NAMALWA (cell line): ENCODE results near the gene DYNC1I1.

Experiments
- DNase-seq: peaks from one replicate; pipeline ENCODE4 v3.0.0-alpha.2; 2015; ENCODE audit warnings: low spot score

The DYNC1I1 gene

DNA sequence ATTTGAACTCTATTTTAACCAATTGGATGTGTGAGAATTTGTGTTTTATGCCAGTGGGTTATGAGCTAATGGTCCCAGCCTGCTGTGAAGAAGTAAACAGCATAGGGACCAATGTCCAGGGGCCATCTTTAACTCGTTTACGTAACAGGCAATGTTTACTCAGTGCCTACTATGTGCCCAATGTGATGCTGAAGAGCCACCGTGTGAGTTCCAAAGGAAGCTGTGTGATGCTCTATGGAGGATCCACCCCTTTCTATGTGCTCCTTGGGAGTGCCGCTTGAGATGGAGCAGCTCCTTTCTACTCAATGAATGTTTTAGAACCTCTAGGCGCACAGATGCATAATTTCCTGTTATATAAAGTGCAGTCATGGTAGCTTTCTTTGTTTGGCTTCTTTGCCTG lies 21.3 kb downstream of the DYNC1I1 start:
- no peak for DNase-seq

DNA sequence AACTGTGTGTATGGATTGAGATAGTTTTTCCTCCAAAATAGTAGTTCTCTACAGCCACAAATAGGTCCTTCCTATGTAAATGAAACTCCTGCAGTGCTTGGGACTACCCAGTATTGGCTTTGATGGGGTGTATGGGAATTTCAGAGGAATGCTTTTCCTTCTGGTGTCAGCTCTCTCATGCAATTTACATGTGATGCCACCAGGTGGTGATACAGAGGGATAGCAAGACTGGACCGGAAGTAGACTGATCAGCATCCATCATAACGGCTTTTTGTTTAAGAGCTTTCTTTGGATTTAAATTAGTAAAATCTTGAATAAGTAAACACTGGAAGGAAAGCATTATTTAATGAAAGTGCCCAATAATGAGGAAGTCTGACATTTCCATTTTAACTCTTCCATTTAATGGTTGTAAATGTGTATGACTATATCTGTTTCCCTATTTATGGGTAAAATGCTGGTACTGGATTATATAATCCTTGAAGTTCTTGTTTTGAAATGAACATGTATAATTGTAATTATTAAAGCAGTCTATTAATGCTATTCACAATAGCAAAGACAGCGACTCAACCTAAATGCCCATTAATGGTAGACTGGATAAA lies 22.7 kb downstream of the DYNC1I1 start:
- peak; percentile 70 for DNase-seq

DNA sequence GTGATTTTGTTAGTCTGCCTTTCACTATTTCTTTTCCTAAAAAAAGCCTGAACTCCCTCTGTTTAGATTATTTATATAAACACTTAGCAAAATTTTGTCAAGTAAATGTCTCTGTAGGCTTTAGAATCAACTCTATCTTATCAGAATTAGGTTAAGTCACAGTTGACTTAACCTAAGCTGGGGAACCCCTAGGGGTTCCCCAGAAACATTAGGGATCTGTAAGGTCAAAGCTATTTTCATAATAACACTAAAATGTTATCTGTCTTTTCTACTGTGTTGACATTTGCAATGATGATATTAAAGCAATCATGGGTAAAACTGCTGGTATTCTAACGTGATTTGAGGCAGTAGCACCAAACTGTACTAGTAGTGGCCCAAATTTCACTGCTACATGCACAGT lies 24.3 kb downstream of the DYNC1I1 start:
- DNase-seq, result no peak

DNA sequence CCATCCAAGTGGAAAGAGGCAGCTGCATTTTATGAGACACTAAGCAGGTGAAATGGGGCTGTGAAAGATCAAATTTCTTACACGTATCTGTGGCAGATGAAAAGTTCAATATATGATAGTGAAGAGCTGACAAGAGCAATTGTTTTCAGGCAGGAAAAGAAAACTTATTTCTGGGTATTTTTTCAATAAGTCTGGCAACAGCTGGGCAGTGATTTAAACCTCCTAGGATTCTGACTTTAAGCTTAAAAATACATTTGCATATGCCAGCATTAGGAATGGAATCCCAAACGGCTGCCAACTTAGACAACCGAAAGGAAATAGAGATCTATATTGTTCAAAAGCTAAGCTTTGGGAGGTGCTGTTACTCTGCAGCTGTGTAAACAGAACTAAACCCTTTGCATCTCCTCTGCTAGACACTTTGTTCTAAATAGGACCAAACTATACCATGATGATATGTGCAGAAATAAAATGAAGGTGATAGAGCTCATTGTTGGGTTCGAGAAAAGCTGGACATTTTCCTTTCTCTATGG lies 26.1 kb downstream of the DYNC1I1 start:
- no peak for DNase-seq

DNA sequence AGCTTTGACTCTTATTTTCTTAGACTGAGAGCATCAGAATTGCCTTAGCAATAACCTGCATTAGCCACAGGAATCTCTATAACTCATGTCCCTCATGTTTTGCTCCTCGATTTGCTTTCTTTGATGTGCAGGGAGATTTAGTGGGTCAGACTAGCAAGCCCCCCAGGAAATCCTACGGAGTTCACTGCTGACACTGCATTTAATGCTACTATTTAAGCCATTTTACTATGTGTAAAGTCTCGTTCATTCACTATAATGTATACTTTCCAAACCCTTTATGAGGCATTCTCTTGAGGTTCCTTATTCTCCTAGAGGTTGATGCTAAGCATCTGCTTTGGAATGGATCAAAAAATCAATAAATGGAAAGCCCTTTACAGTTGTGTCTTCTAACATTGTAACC lies 28.4 kb downstream of the DYNC1I1 start:
- no peak for DNase-seq

DNA sequence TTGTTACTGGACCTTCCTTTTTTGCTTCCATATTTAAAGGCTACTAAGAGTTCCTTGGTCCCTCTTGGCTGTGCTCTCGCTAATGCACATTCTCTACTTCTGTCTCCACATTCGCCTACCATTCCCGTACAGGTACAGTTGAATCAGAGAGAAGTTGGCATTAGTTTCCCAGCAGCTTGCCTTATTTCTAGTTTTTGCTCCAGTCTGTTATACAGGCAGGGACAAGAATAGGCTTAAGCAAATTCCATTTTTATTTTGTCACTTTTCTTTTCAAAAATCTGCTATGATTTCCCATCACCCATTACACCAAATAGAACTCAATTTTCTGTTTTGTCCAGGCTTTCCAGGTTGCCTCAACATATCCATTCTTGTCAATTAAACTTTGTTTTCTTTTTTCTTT lies 29.9 kb downstream of the DYNC1I1 start:
- DNase-seq, result no peak

DNA sequence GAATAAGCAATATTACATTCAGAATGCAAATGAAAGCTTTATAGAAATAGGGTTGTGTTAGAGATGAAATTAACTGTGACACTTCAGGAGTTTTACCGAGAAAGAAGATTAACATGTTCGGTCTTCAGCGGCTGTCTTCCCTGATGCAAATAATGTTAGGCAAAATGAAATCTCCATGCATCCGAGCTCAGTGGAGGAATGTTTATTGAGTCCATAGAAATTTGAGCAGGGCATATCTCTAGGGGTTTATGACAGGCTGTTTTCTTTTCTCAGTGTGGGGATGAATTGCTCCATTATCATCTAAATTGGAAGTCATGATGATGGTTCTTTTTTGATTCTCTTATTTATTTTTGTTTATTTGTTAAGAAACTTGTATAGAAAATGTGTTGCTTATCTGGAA lies 31.7 kb downstream of the DYNC1I1 start:
- DNase-seq, result no peak

DNA sequence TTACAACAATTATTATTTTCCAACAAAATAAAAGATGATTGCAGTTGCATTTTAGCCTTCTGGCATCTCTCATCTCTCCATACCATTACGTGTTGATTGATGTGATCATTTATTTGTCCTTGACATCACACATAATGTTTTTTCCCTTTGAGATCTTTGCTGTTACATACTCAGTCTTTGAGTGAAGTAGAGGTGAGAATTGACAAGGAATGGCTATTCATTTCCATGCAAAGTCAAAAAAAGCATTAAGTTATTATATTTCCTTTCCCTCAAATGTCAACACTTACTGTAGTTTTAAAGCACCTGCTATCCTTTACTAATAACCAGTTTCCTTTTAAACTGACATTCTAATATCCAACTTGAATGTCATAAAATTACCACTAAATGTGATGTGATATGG lies 33.6 kb downstream of the DYNC1I1 start:
- DNase-seq, result no peak

DNA sequence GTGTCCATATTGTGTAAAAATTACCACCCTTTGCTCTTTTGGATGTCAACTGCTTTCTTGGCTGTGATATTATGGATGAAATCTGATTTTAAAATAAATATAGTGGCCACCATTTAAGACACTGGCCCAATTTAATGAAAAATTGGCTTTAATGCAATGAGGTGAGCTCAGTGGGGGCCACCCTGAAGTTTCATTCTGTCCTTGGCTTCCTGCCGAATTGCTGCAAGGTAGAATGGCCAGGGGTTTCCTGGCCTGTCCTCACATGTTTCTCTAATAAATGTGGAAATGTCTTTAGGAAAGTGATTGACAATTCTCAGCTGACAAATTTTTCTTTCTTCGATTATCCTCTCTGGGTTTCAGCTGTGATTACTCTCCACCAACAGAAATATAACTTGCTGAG lies 36.0 kb downstream of the DYNC1I1 start:
- DNase-seq, result no peak

DNA sequence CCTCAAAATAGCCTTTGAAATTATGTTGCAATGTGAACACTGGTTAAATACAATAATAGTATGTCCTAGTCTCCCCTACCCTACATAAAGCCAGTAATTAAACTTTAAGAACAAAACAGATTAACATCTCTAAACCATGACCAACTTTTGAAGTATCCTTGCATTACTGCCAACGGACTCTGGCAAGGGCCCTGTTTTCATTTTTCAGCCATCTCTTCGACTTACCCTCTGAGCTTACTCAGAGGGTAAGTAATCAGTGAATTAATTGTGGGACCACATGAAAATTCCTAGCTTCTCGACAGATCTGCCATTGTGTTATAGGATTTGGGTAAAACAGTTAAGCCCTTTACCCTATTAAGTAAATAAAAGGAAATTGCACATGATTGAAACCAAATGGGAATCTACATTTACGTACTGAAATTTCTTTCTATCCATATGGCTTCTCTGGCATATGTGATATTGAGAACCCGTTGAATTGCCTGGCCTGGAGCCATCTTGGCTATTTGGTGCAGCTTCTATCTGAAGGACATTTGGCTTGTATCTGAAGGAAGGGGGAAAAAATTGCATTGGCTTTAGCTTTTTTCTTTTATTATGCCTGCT lies 39.6 kb downstream of the DYNC1I1 start:
- DNase-seq, result no peak

DNA sequence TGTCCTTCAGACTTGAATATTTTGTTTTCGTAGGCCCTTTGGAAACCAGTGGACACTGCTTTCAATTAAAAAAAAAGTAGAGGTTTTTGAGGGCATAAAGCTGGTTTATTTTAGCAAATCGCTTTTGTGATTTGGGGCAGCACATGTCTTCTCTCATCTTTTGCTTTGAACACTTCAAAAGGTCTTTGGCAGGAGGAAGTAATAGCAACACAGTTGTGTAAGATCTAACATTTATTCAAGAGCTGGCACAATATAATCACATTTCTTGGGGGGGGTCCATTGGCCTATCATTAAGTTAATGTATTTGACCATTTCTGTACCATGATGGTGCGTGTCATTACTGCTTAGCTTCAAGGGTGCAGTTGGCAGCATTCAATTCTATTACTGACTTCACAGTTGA lies 42.4 kb downstream of the DYNC1I1 start:
- DNase-seq, result no peak

DNA sequence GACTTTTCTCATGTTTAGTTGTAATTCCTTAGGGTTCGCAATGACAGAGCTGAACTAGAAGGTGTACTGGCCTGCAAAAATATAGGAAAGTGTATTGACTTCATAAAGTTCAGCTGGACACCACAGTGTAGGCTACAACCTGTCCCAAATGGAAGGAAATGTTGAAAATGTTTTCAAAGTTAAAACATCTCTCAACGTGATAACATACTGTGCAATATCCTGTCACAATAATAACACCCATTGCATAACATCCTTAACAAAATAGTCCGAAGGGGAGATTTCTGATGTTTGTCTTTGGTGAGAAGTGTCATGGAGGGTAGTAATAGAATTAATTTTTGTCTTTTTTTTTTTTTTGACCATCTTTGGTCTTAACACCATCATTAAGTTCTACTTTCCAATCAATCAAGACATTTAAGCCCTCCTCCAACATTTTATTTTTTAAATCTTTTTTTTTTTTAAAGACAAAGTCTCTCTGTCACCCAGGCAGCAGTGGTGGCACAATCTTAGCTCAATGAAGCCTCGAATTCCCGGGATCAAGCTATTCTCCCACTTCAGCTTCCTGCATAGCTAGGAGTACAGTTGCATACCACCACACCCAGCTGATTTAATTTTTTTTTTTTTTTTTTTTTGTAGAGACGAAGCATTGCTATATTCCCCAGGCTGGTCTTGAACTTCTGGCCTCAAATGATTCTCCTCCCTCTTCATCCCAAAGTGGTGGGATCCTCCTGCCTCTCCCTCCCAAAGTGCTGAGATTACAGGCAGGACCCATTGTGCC lies 45.7 kb downstream of the DYNC1I1 start:
- no peak for DNase-seq

DNA sequence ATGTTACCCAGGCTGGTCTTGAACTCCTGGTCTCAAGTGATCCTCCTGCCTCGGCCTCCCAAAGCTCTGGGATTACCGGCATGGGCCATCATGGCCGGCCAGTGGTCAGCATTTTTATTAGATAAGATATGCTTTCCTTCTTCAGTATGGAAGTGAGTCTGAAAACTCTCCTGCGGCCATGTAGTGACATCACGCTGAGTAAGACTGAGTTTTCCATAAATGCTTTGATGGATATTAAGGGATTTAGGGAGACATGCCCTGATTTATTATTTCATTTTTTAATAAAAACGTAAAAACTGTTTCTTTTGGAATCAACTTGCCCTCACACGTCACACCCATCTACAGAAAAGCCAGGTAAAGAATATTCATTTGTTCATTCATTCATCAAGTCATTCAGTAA lies 48.4 kb downstream of the DYNC1I1 start:
- no peak for DNase-seq

DNA sequence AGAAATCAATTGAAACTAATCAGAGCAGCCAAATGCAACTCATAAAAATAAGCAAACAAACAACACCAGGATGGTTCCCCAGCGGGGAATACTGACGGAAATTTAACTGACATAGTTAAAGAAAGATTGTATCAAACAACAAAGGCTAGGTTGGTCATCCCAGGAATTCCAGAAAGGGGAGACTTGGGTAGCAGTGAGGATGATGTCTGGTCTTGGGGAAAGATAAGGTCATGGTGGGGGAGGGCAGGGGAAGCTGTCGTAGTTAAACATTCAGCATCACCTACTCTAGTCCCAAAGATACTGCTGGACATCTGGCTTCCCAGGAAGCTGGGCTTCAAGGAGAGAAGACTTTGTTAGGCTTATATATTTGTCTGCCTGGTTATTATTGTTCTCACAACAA lies 50.4 kb downstream of the DYNC1I1 start:
- DNase-seq, result no peak

DNA sequence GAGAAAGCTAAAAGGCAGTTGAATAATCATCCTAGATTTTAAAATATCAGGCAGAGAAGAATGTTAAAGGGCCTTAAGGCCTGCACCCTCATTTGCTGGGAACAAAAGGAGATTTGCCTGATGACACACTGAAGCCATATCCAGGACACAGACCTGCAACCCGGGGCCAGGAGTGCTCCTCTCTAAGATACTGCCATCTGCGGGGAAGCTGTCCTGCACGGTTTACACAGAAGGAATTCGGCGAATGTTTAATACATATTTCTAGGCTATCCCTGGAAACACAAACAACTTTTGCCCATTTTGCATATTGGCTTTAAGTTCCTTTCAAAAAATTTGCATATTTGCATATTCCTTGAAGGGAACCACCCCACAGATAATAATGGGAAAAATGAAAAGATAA lies 52.3 kb downstream of the DYNC1I1 start:
- no peak for DNase-seq

DNA sequence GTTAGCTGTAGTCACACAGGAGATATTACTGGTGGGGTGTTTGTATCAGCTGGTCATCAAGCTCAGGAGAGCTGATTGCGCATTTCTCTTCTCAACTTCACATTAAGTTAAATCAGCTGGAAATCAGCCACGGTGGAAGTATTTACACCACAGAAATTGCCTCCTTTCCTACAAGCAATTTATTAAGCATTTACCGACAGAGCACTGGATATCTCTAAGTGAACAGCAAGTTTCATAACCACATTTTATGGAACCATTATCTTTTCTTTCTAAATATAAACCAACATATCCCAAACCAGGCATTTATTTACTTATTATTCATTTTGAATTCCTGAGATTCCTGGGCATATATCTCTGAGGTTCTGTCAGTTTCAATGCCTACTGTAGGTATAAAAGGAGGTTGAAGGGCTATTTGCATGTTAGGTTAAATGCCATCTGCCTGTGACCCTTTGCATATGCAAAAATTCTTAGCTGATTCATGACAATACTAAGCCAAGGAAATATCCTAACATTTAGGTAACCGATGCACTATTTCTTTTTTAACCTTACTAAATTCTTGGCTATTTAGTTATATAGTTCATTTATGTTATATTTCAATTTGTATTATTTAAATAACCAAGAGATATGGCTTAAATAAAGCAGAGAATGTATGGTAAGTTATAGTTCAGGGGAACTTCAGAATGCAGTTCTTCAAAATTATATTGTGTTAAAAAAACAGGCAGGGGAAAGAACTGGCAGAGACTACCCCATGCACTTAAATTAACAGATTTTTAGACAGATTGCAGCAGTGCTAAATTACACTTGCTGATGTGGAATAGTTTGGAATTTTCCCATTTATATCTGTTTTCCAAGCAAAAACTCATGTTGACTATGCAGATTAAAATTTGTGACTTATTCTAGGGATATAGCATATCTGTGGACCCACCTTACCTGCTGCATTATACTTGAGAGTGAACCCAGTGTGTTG lies 56.8 kb downstream of the DYNC1I1 start:
- no peak for DNase-seq

DNA sequence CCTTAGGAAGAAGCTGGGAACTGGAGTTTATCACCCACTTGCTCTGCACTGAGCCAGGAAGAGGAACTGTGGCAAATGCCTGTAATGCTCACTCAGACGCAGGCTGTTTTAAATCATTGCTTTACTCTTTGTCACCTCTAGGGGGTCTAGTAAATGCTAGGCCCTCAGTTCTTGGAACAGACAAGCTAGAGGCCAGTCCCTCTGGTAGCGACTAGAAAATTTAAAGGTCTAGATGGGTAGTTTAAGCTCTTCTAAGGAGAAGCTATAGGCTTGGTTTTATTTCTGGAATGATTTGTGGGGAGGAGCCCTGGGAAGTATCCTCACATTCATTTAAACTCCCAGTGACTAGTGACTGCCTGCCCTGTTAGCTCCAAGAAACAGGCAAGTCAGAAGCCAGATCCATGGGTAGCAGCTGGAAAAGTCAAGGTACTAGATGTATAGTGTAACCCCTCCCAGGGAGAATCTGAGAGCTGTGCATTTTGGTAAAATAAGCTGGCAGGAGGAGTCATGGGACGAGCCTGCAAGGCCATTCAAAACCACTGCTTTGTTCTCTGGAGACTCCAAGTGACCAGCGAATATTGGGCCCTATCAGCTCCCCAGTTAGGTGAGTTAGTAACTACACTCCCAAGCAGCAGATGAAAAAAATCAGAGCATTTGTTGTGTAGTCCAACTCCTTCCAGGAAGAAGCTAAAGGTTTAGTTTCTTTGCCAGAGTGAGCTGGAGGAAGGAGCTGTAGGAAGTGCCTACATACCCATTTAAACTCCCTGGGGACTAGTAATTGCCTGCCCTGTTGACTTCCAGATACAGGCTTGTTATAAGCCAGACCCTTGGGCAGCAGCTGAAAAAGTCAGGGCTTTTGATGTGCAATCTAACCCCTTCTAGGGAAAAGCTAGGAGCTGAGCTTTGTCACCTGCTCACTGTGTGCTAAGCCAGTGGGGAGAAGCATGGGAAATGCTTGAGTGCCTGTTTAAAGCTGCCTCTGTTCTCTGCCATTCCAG lies 68.9 kb downstream of the DYNC1I1 start:
- DNase-seq, result peak; percentile 62

DNA sequence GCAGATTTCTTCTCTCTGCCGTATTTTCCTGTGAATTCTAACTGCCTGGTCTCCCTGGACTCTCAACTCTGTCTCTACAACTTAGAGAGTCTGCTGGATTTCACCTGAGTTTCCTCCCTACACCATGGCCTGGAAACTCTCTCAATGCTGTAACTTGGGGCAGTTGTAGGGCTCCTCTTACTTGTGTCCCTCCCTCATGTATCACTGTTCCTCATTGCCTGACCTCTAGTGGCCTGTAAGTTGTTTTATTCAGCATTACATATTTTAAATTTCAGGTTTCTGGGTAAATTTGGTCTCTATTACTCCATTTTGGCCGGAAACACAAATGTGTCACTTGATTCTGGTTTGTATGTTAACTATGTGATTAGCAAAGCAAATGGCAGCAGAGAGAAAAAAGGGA lies 70.9 kb downstream of the DYNC1I1 start:
- DNase-seq, result peak; percentile 28

DNA sequence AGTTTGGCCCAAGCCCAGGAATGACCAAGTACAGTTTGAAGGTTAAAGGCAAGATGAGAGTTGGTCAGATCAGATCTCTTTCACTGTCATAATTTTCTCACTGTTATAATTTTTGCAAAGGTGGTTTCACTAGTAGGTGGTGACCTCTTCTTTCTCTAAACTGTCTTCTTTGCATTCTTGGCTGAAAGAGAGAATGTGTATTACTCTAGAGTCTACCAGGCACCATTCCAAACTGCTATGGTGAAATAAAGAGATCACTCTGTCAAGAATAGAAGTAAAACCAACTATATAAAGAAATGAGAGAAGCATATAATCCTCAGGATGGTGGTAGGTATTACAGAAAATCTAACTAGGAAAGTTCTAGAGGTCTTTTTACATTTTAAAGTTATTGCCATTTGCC lies 72.7 kb downstream of the DYNC1I1 start:
- no peak for DNase-seq

DNA sequence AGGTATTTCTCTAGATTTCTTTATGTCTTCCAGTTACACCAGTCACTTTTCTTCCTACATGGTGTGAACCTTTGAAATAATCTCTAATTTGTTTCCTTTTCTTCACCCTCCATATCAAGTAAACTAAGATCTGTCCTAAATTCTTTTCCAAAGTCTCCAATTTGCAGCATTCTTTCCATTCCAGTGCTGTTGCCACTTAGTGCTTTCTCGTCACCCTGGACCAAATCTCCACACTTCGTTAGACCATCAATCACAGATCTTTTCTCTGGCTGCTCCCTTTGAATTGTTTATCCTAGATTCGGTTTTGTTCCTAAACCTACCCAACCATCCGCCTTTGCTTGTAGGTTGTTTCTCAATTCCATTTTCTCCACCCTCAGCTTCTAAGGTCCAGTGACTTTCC lies 74.7 kb downstream of the DYNC1I1 start:
- DNase-seq, result no peak

DNA sequence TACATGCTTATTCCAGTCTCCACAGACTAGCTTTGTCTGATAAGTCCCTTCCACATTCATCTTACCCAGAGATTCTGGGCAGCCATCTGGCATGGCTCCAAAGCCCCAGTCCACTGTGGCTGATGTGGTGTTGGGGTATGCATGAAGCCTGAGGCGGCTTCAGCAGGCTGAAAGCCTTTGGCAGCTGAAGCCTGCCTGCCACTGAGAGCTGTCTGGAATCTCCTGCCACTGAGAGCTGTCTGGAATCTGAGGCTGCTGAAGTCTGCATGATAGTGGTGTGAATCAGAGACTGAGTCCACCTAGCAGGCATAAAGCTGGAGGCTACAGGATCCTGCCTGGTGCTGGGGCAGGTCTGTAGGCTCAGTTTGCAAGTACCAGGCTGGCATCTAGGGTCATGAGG lies 87.1 kb downstream of the DYNC1I1 start:
- DNase-seq, result no peak
